ENCODE measurements around the gene ABHD15.

- no peak for TF ChIP-seq TOX (CRISPR knock-in tag; IDR thresholded peaks at IDR 0.05; ENCODE audit: borderline replicate concordance)
- TF ChIP-seq, protein P1, sequence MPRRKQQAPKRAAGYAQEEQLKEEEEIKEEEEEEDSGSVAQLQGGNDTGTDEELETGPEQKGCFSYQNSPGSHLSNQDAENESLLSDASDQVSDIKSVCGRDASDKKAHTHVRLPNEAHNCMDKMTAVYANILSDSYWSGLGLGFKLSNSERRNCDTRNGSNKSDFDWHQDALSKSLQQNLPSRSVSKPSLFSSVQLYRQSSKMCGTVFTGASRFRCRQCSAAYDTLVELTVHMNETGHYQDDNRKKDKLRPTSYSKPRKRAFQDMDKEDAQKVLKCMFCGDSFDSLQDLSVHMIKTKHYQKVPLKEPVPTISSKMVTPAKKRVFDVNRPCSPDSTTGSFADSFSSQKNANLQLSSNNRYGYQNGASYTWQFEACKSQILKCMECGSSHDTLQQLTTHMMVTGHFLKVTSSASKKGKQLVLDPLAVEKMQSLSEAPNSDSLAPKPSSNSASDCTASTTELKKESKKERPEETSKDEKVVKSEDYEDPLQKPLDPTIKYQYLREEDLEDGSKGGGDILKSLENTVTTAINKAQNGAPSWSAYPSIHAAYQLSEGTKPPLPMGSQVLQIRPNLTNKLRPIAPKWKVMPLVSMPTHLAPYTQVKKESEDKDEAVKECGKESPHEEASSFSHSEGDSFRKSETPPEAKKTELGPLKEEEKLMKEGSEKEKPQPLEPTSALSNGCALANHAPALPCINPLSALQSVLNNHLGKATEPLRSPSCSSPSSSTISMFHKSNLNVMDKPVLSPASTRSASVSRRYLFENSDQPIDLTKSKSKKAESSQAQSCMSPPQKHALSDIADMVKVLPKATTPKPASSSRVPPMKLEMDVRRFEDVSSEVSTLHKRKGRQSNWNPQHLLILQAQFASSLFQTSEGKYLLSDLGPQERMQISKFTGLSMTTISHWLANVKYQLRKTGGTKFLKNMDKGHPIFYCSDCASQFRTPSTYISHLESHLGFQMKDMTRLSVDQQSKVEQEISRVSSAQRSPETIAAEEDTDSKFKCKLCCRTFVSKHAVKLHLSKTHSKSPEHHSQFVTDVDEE (CRISPR knock-in tag; IDR thresholded peaks at IDR 0.05), result no peak
- no peak for TF ChIP-seq ZFP30 (CRISPR knock-in tag; IDR thresholded peaks at IDR 0.05)
- TF ChIP-seq, protein P2, sequence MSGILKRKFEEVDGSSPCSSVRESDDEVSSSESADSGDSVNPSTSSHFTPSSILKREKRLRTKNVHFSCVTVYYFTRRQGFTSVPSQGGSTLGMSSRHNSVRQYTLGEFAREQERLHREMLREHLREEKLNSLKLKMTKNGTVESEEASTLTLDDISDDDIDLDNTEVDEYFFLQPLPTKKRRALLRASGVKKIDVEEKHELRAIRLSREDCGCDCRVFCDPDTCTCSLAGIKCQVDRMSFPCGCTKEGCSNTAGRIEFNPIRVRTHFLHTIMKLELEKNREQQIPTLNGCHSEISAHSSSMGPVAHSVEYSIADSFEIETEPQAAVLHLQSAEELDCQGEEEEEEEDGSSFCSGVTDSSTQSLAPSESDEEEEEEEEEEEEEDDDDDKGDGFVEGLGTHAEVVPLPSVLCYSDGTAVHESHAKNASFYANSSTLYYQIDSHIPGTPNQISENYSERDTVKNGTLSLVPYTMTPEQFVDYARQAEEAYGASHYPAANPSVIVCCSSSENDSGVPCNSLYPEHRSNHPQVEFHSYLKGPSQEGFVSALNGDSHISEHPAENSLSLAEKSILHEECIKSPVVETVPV (CRISPR knock-in tag; IDR thresholded peaks at IDR 0.05), result no peak
- TF ChIP-seq PPARA (CRISPR knock-in tag; IDR thresholded peaks at IDR 0.05; ENCODE audit: borderline replicate concordance), result no peak
Measured at GRCh38 chr17:29574732-29575510, 8.1 kb upstream of the ABHD15 start.

All from SK-N-SH treated with all-trans-retinoic acid at 6 μM for 48 hours (cell line).